H9 (cell line): ENCODE data around the gene SUPT3H. TPM values are rescaled to one million over a fixed set of nuclear protein-coding genes. Genes with fewer than 3 reads are reported as not detected.

ENCODE experiments used
- DNase-seq: peaks from one replicate; pipeline ENCODE4 v3.0.0-alpha.2; 2017
- H2AFZ ChIP-seq: one replicate; pipeline ENCODE4 v1.6.1; 2013; ENCODE audit warnings: mild to moderate bottlenecking, low read length, control low read depth, moderate library complexity
- H2AK5ac ChIP-seq: 2 replicates; pipeline ENCODE4 v1.6.1; 2013; ENCODE audit warnings: low read length, control low read depth, mixed read lengths; ENCODE audit not compliant: insufficient read length
- H2BK120ac ChIP-seq: one replicate; pipeline ENCODE4 v1.6.1; 2013; ENCODE audit warnings: low read depth, mild to moderate bottlenecking, low read length, control low read depth, inconsistent platforms; ENCODE audit not compliant: poor library complexity, severe bottlenecking
- H2BK12ac ChIP-seq: 2 replicates; pipeline ENCODE4 v1.6.1; 2013; ENCODE audit warnings: low read length, control low read depth, mixed read lengths, low read depth; ENCODE audit not compliant: insufficient read length
- H2BK15ac ChIP-seq: 2 replicates; pipeline ENCODE4 v1.6.1; 2013; ENCODE audit warnings: low read depth, low read length, control low read depth
- H2BK20ac ChIP-seq: one replicate; pipeline ENCODE4 v1.6.1; 2013; ENCODE audit warnings: low read depth, mild to moderate bottlenecking, low read length, control low read depth, inconsistent platforms; ENCODE audit not compliant: poor library complexity, severe bottlenecking
- H2BK5ac ChIP-seq: 2 replicates; pipeline ENCODE4 v1.6.1; 2013; ENCODE audit warnings: low read length, control low read depth, mixed read lengths; ENCODE audit not compliant: insufficient read length
- H3K14ac ChIP-seq: 2 replicates; pipeline ENCODE4 v1.6.1; 2013; ENCODE audit warnings: low read length, control low read depth; ENCODE audit not compliant: insufficient read depth
- H3K18ac ChIP-seq: 2 replicates; pipeline ENCODE4 v1.6.1; 2013; ENCODE audit warnings: low read depth, mild to moderate bottlenecking, mixed read lengths, low read length, control low read depth; ENCODE audit not compliant: insufficient read length
- H3K23ac ChIP-seq: 2 replicates; pipeline ENCODE4 v1.6.1; 2013; ENCODE audit warnings: low read length, control low read depth, mixed read lengths, low read depth; ENCODE audit not compliant: insufficient read length
- H3K23me2 ChIP-seq: 2 replicates; pipeline ENCODE4 v1.6.1; 2013; ENCODE audit warnings: low read depth, mild to moderate bottlenecking, mixed read lengths, low read length, control low read depth; ENCODE audit not compliant: insufficient read length, poor library complexity, severe bottlenecking
- H3K27ac ChIP-seq: 2 replicates; pipeline ENCODE4 v1.5.1; 2013; ENCODE audit warnings: low read length, control low read depth, mixed read lengths, low read depth; ENCODE audit not compliant: insufficient read length
- H3K27me3 ChIP-seq: 2 replicates; pipeline ENCODE4 v1.6.1; 2013; ENCODE audit warnings: low read length, control low read depth, inconsistent platforms; ENCODE audit not compliant: insufficient read depth
- H3K4ac ChIP-seq: 2 replicates; pipeline ENCODE4 v1.6.1; 2013; ENCODE audit warnings: low read depth, mild to moderate bottlenecking, control low read depth, inconsistent platforms, low read length, moderate library complexity
- H3K4me1 ChIP-seq: 2 replicates; pipeline ENCODE4 v1.6.1; 2013; ENCODE audit warnings: low read length, control low read depth, inconsistent platforms; ENCODE audit not compliant: insufficient read depth
- H3K4me2 ChIP-seq: 2 replicates; pipeline ENCODE4 v1.6.1; 2013; ENCODE audit warnings: low read length, control low read depth, mixed read lengths; ENCODE audit not compliant: insufficient read length, insufficient read depth
- H3K56ac ChIP-seq: 2 replicates; pipeline ENCODE4 v1.6.1; 2013; ENCODE audit warnings: low read depth, mild to moderate bottlenecking, mixed read lengths, low read length, control low read depth; ENCODE audit not compliant: insufficient read length
- H3K79me1 ChIP-seq: 2 replicates; pipeline ENCODE4 v1.6.1; 2013; ENCODE audit warnings: low read depth, mild to moderate bottlenecking, moderate library complexity, low read length, control low read depth, inconsistent platforms; ENCODE audit not compliant: insufficient read depth, poor library complexity, severe bottlenecking
- H3K79me2 ChIP-seq: 2 replicates; pipeline ENCODE4 v1.6.1; 2013; ENCODE audit warnings: low read length, control low read depth, inconsistent platforms; ENCODE audit not compliant: insufficient read depth
- H3K9ac ChIP-seq: 2 replicates; pipeline ENCODE4 v1.6.1; 2013; ENCODE audit warnings: low read length, control low read depth, mixed read lengths; ENCODE audit not compliant: insufficient read length; ENCODE audit errors: extremely low read depth
- H3K9me3 ChIP-seq: one replicate; pipeline ENCODE4 v1.6.1; 2013; ENCODE audit warnings: low read depth, low read length, inconsistent platforms; ENCODE audit not compliant: control insufficient read depth
- H3T11ph ChIP-seq: one replicate; pipeline ENCODE4 v1.6.1; 2013; ENCODE audit warnings: mild to moderate bottlenecking, low read length, control low read depth, inconsistent platforms
- H4K20me1 ChIP-seq: one replicate; pipeline ENCODE4 v1.6.1; 2013; ENCODE audit not compliant: control insufficient read depth, insufficient read length, insufficient read depth
- H4K5ac ChIP-seq: 2 replicates; pipeline ENCODE4 v1.6.1; 2013; ENCODE audit warnings: low read depth, mild to moderate bottlenecking, mixed read lengths, low read length, control low read depth; ENCODE audit not compliant: insufficient read length
- H4K8ac ChIP-seq: replicated peaks from 2 replicates; pipeline ENCODE4 v1.6.1; 2013; ENCODE audit warnings: low read length, control low read depth, mixed read lengths, low read depth; ENCODE audit not compliant: insufficient read length
- H4K91ac ChIP-seq: 2 replicates; pipeline ENCODE4 v1.6.1; 2013; ENCODE audit warnings: low read depth, mild to moderate bottlenecking, moderate library complexity, mixed read lengths, low read length, control low read depth; ENCODE audit not compliant: insufficient read length
- H3K27ac Mint-ChIP-seq, 3 experiments: 2 replicates in 2 of 3; 3 replicates in 1 of 3; pipeline ENCODE4 v1.8.0; 2020 to 2021; ENCODE audit warnings: mixed read lengths in 3 of 3, mild to moderate bottlenecking in 1 of 3, moderate library complexity in 1 of 3
- H3K27me3 Mint-ChIP-seq: 2 replicates; pipeline ENCODE4 v1.8.0; 2021; ENCODE audit warnings: low read depth, mild to moderate bottlenecking, moderate library complexity, mixed read lengths
- H3K36me3 Mint-ChIP-seq, 3 experiments: 2 replicates in 2 of 3; 3 replicates in 1 of 3; pipeline ENCODE4 v1.8.0; 2020 to 2021; ENCODE audit warnings: low read depth in 3 of 3, mixed read lengths in 3 of 3; ENCODE audit not compliant: insufficient read depth in 1 of 3
- H3K4me1 Mint-ChIP-seq, 2 experiments: 2 replicates each; pipeline ENCODE4 v1.8.0; 2020; ENCODE audit warnings: mixed read lengths in 2 of 2
- H3K4me3 Mint-ChIP-seq, 2 experiments: 2 replicates in 1 of 2; 3 replicates in 1 of 2; pipeline ENCODE4 v1.8.0; 2020 to 2021; ENCODE audit warnings: mild to moderate bottlenecking in 2 of 2, mixed read lengths in 2 of 2, moderate library complexity in 1 of 2
- H3K9me3 Mint-ChIP-seq, 2 experiments: 2 replicates in 1 of 2; 3 replicates in 1 of 2; pipeline ENCODE4 v1.8.0; 2020; ENCODE audit warnings: mild to moderate bottlenecking in 2 of 2, mixed read lengths in 2 of 2, moderate library complexity in 1 of 2
- CTCF ChIP-seq: fragments of 200-600 bp; sonication (generic); conservative IDR thresholded peaks from 3 replicates; pipeline ENCODE4 v1.8.0; 2021; ENCODE audit warnings: antibody characterized with exemption, mild to moderate bottlenecking
- WGBS: extraction: QIAGEN DNeasy Blood & Tissue Kit; methylation state at CpG from one replicate; pipeline ENCODE4 v1.1.7; 2013; ENCODE audit warnings: missing lambda C conversion rate, low lambda C conversion rate, mixed read lengths; ENCODE audit not compliant: insufficient read length; ENCODE audit errors: extremely low coverage; 5-methylcytosine and 5-hydroxymethylcytosine counted together
- total RNA-seq: library from RNA; stranded (reverse); gene quantifications from 2 replicates; pipeline ENCODE4 v1.2.1, GENCODE V29; 2021

The SUPT3H gene
- total RNA-seq, 1 experiment from 2014 or later = 22.5 TPM

GRCh38 chr6:44999066-44999465 is 378.7 kb downstream of the SUPT3H start:
- H4K8ac ChIP-seq = no peak overlapping the region
- H3K27ac ChIP-seq = no peak overlapping the region
- no peak overlapping the region for H2BK20ac ChIP-seq
- no peak overlapping the region for H3K9ac ChIP-seq
- WGBS = 100% methylated on average over 1 of the region's 8 CpGs
- Mint-ChIP-seq H3K9me3 (no peaks in the 10 kb centered on the region), H3K4me3 (no peak overlapping the region), H3K36me3 (no peaks in the 10 kb centered on the region; a peak in 1 of 7 replicates), H3K27ac (no peak overlapping the region), H3K4me1 (peaks cover 0 to 9% of the 10 kb centered on the region in 2 experiments; a peak in 1 of 4 replicates), H3K27me3 (no peaks in the 10 kb centered on the region)
- H3K9me3 ChIP-seq = no peaks in the 10 kb centered on the region
- H3K27me3 ChIP-seq = no peaks in the 10 kb centered on the region
- no peaks in the 10 kb centered on the region for H3K79me1 ChIP-seq
- no peak overlapping the region for H2BK15ac ChIP-seq
- H4K91ac ChIP-seq = no peak overlapping the region
- no peak overlapping the region for H4K5ac ChIP-seq
- H2BK5ac ChIP-seq = no peak overlapping the region
- no peak for DNase-seq
- no peak overlapping the region for H2AK5ac ChIP-seq
- no peaks in the 10 kb centered on the region for H3K23me2 ChIP-seq
- no peak for TF ChIP-seq CTCF
- H3K4me1 ChIP-seq = no peaks in the 10 kb centered on the region
- no peak overlapping the region for H3K56ac ChIP-seq
- no peaks in the 10 kb centered on the region for H3K79me2 ChIP-seq
- H3K18ac ChIP-seq = no peak overlapping the region
- no peak overlapping the region for H3K14ac ChIP-seq
- no peak overlapping the region for H3K4me2 ChIP-seq
- no peak overlapping the region for H3T11ph ChIP-seq
- no peak overlapping the region for H2AFZ ChIP-seq
- no peak overlapping the region for H3K4ac ChIP-seq
- H3K23ac ChIP-seq = no peak overlapping the region
- no peak overlapping the region for H2BK12ac ChIP-seq
- no peaks in the 10 kb centered on the region for H4K20me1 ChIP-seq
- no peak overlapping the region for H2BK120ac ChIP-seq
